HepG2 (cell line): ENCODE results near the gene OGFOD3. TPM values are rescaled to one million over a fixed set of nuclear protein-coding genes. Genes with fewer than 3 reads are reported as not detected.

Source experiments
- POLR2G ChIP-seq: fragments of 200-400 bp; formaldehyde crosslinking; IDR thresholded peaks from 2 replicates; pipeline ENCODE4 v1.6.1; 2018; ENCODE audit warnings: mild to moderate bottlenecking, low read depth, low read length, moderate library complexity
- RAD21 ChIP-seq: fragments of 450-650 bp; formaldehyde crosslinking; IDR thresholded peaks from 2 replicates; pipeline ENCODE4 v1.5.0; 2020; ENCODE audit warnings: mild to moderate bottlenecking
- REPIN1 ChIP-seq: sonication (generic); formaldehyde crosslinking; IDR thresholded peaks from 2 replicates; pipeline ENCODE4 v1.8.0; 2022; ENCODE audit warnings: missing genetic modification reagents, low read depth, mild to moderate bottlenecking, borderline replicate concordance
- RFX5 ChIP-seq: IDR thresholded peaks from 2 replicates; pipeline ENCODE4 v1.6.1; 2011; ENCODE audit warnings: low read depth, low read length, improper control_type of control experiment
- RNF2 ChIP-seq: fragments of 450-650 bp; conservative IDR thresholded peaks from 2 replicates; pipeline ENCODE4 v1.6.1; 2016; ENCODE audit warnings: low read depth
- SMC3 ChIP-seq: IDR thresholded peaks from 2 replicates; pipeline ENCODE4 v1.6.1; 2011; ENCODE audit warnings: low read length, improper control_type of control experiment
- SRSF1 ChIP-seq: fragments of 200-400 bp; formaldehyde crosslinking; optimal IDR thresholded peaks from 2 replicates; pipeline ENCODE3; 2017; ENCODE audit warnings: mild to moderate bottlenecking, low read depth, low read length, moderate library complexity
- ZNF225 ChIP-seq: sonication (generic); formaldehyde crosslinking; IDR thresholded peaks from 2 replicates; pipeline ENCODE4 v1.4.0; 2020; ENCODE audit warnings: mild to moderate bottlenecking, missing genetic modification reagents
- ZNF274 ChIP-seq: sonication (generic); formaldehyde crosslinking; IDR thresholded peaks from 2 replicates; pipeline ENCODE4 v1.5.1; 2020; ENCODE audit warnings: mild to moderate bottlenecking, missing genetic modification reagents
- ZNF589 ChIP-seq: sonication (generic); formaldehyde crosslinking; conservative IDR thresholded peaks from 2 replicates; pipeline ENCODE4 v1.8.0; 2022; ENCODE audit warnings: mild to moderate bottlenecking, moderate library complexity, missing genetic modification reagents
- ZNF883 ChIP-seq: sonication (generic); formaldehyde crosslinking; IDR thresholded peaks from 2 replicates; pipeline ENCODE4 v1.5.1; 2020; ENCODE audit warnings: mild to moderate bottlenecking, missing genetic modification reagents; ENCODE audit errors: not compliant biosample characterization
- polyA plus RNA-seq, 8 experiments: library from polyadenylated mRNA; depleted of rRNA in 3 of 8; stranded (reverse) in 7 of 8; unstranded in 1 of 8; fragments of >200 nt; fragmentation: Illumina TruSeq in 4 of 8; extraction: Trizol in 4 of 8; gene quantifications; 2 replicates each; pipeline versions ENCODE4 v1.2.1 to v1.2.3, GENCODE V29; 2011 to 2016; ENCODE audit warnings: low read depth in 4 of 8, missing spikeins in 1 of 8, mixed read lengths in 1 of 8; ENCODE audit not compliant: insufficient read depth in 1 of 8
- total RNA-seq, 5 experiments: library from RNA; depleted of rRNA; stranded (reverse); fragments of >200 nt; fragmentation: Illumina TruSeq; extraction: Trizol; gene quantifications; 2 replicates each; pipeline ENCODE4 v1.2.3, GENCODE V29; 2016; ENCODE audit warnings: low read depth in 1 of 5
- TF ChIP-seq, protein P1 (sequence below): sonication (generic); formaldehyde crosslinking; IDR thresholded peaks from 2 replicates; pipeline ENCODE4 v1.4.0; 2020; ENCODE audit warnings: missing genetic modification reagents, mild to moderate bottlenecking, borderline replicate concordance
- TF ChIP-seq, protein P2 (sequence below): IDR thresholded peaks from 2 replicates; pipeline ENCODE4 v1.6.1; 2016; ENCODE audit warnings: low read depth
- TF ChIP-seq, protein P3 (sequence below): sonication (generic); formaldehyde crosslinking; IDR thresholded peaks from 2 replicates; pipeline ENCODE4 v1.8.0; 2022; ENCODE audit warnings: low read depth, missing genetic modification reagents
- TF ChIP-seq, protein P4 (sequence below): sonication (generic); formaldehyde crosslinking; IDR thresholded peaks from 2 replicates; pipeline ENCODE4 v1.9.0; 2022; ENCODE audit warnings: missing genetic modification reagents, mild to moderate bottlenecking, borderline replicate concordance
- TF ChIP-seq, protein P5 (sequence below): IDR thresholded peaks from 2 replicates; pipeline ENCODE4 v1.6.1; 2016; ENCODE audit warnings: mild to moderate bottlenecking, missing biosample characterization, missing genetic modification reagents
- TF ChIP-seq, protein P6 (sequence below): sonication (generic); formaldehyde crosslinking; IDR thresholded peaks from 2 replicates; pipeline ENCODE4 v1.8.1; 2023; ENCODE audit warnings: mild to moderate bottlenecking, missing genetic modification reagents

The OGFOD3 gene
- total and polyA plus RNA-seq, 2 of the 13 experiments (the other 11 are each of a cell fraction or from before 2014, with no cell fraction given) = 40.0 to 42.1 TPM

DNA sequence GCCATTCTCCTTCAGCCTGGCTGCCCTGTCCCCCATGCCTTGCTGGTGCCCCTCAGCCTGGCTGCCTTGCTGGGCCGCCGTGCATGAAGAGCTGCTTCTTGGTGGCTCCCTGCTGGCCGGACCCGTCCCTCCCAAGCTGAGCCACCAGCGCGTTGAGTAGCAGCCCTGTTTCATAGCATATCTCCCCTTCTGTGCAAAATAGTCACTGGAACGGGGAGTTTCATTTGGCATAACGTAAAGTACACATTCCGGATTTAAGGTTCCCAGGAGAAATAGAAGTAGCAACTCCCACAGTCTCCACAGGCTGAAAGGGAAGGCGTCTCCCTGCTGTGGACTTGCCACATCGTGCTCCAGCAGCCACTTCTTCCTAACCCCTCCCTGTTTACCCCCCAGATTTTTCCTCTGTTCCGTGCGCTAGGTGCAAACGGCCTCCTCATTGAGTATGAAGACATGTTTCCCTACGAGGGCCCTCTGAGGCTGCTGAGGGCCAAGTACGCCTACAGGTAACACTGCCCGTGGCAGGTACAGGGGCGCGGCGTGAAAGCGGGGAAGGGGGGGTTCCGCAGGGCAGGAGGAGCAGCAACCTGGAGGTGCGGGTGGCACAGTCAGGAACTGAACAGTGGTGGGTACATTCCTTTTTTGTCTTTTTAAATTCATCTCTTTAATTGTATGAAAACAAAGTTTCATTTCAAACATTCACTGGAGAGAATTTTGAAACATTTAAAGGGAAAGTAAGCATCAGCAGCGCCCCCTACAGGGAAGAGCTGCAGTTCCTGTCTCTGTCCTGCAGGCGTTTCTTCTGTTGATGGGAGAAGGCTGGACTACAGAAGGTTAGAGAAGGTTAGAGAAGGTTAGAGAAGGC lies 5.8 kb upstream of the OGFOD3 start (continued):
- peak; percentile 27; the same call in 1 of the 2 replicates for TF ChIP-seq POLR2G
- TF ChIP-seq ZNF274 (CRISPR knock-in tag) = 0 out of 2 replicates have a peak, but pooled peaks have one; percentile 60
- TF ChIP-seq, protein P1, sequence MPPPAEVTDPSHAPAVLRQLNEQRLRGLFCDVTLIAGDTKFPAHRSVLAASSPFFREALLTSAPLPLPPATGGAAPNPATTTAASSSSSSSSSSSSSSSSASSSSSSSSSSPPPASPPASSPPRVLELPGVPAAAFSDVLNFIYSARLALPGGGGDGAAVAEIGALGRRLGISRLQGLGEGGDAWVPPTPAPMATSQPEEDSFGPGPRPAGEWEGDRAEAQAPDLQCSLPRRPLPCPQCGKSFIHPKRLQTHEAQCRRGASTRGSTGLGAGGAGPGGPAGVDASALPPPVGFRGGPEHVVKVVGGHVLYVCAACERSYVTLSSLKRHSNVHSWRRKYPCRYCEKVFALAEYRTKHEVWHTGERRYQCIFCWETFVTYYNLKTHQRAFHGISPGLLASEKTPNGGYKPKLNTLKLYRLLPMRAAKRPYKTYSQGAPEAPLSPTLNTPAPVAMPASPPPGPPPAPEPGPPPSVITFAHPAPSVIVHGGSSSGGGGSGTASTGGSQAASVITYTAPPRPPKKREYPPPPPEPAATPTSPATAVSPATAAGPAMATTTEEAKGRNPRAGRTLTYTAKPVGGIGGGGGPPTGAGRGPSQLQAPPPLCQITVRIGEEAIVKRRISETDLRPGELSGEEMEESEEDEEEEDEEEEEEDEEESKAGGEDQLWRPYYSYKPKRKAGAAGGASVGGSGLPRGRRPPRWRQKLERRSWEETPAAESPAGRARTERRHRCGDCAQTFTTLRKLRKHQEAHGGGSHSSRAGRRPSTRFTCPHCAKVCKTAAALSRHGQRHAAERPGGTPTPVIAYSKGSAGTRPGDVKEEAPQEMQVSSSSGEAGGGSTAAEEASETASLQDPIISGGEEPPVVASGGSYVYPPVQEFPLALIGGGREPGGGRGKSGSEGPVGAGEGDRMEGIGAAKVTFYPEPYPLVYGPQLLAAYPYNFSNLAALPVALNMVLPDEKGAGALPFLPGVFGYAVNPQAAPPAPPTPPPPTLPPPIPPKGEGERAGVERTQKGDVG (CRISPR knock-in tag) = 0 out of 2 replicates have a peak, but pooled peaks have one; percentile 40
- peak; percentile 47 for TF ChIP-seq SRSF1
- TF ChIP-seq, protein P2, sequence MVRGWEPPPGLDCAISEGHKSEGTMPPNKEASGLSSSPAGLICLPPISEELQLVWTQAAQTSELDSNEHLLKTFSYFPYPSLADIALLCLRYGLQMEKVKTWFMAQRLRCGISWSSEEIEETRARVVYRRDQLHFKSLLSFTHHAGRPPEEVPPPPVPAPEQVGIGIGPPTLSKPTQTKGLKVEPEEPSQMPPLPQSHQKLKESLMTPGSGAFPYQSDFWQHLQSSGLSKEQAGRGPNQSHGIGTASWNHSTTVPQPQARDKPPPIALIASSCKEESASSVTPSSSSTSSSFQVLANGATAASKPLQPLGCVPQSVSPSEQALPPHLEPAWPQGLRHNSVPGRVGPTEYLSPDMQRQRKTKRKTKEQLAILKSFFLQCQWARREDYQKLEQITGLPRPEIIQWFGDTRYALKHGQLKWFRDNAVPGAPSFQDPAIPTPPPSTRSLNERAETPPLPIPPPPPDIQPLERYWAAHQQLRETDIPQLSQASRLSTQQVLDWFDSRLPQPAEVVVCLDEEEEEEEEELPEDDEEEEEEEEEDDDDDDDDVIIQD = no peak
- TF ChIP-seq, protein P3, sequence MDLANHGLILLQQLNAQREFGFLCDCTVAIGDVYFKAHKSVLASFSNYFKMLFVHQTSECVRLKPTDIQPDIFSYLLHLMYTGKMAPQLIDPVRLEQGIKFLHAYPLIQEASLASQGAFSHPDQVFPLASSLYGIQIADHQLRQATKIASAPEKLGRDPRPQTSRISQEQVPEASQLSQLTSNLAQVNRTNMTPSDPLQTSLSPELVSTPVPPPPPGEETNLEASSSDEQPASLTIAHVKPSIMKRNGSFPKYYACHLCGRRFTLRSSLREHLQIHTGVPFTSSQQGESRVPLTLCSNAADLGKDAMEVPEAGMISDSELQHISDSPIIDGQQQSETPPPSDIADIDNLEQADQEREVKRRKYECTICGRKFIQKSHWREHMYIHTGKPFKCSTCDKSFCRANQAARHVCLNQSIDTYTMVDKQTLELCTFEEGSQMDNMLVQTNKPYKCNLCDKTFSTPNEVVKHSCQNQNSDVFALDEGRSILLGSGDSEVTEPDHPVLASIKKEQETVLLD (CRISPR knock-in tag) = peak; percentile 40; the same call in 1 of the 2 replicates
- TF ChIP-seq, protein P4, sequence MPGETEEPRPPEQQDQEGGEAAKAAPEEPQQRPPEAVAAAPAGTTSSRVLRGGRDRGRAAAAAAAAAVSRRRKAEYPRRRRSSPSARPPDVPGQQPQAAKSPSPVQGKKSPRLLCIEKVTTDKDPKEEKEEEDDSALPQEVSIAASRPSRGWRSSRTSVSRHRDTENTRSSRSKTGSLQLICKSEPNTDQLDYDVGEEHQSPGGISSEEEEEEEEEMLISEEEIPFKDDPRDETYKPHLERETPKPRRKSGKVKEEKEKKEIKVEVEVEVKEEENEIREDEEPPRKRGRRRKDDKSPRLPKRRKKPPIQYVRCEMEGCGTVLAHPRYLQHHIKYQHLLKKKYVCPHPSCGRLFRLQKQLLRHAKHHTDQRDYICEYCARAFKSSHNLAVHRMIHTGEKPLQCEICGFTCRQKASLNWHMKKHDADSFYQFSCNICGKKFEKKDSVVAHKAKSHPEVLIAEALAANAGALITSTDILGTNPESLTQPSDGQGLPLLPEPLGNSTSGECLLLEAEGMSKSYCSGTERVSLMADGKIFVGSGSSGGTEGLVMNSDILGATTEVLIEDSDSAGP = 0 out of 2 replicates have a peak, but pooled peaks have one; percentile 34
- TF ChIP-seq, protein P5, sequence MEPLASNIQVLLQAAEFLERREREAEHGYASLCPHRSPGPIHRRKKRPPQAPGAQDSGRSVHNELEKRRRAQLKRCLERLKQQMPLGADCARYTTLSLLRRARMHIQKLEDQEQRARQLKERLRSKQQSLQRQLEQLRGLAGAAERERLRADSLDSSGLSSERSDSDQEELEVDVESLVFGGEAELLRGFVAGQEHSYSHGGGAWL (CRISPR knock-in tag) = 0 out of 2 replicates have a peak, but pooled peaks have one; percentile 57
- TF ChIP-seq, protein P6, sequence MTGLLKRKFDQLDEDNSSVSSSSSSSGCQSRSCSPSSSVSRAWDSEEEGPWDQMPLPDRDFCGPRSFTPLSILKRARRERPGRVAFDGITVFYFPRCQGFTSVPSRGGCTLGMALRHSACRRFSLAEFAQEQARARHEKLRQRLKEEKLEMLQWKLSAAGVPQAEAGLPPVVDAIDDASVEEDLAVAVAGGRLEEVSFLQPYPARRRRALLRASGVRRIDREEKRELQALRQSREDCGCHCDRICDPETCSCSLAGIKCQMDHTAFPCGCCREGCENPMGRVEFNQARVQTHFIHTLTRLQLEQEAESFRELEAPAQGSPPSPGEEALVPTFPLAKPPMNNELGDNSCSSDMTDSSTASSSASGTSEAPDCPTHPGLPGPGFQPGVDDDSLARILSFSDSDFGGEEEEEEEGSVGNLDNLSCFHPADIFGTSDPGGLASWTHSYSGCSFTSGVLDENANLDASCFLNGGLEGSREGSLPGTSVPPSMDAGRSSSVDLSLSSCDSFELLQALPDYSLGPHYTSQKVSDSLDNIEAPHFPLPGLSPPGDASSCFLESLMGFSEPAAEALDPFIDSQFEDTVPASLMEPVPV (CRISPR knock-in tag) = 0 out of 2 replicates have a peak, but pooled peaks have one; percentile 40
- peak; percentile 52; the same call in 1 of the 2 replicates for TF ChIP-seq RAD21
- TF ChIP-seq REPIN1 (CRISPR knock-in tag) = peak; percentile 41; the same call in 1 of the 2 replicates
- peak; percentile 77 for TF ChIP-seq ZNF883 (CRISPR knock-in tag)
- no peak for TF ChIP-seq RFX5
- TF ChIP-seq ZNF589 = no peak
- no peak for TF ChIP-seq RNF2
- TF ChIP-seq ZNF225 = 0 out of 2 replicates have a peak, but pooled peaks have one; percentile 32
- TF ChIP-seq SMC3 = peak; percentile 42; the same call in 1 of the 2 replicates
